HS-5 (cell line): ENCODE data around the gene CD207.
"Not testable (repeated sequence)": the region's sequence is repeated elsewhere in the genome, so short reads cannot be mapped to it uniquely, and the experiment has no call there.

Experiments used
- DNase-seq: peaks from one replicate; pipeline ENCODE4 v3.0.0-alpha.2; 2012; ENCODE audit warnings: low read depth

Gene CD207

DNA sequence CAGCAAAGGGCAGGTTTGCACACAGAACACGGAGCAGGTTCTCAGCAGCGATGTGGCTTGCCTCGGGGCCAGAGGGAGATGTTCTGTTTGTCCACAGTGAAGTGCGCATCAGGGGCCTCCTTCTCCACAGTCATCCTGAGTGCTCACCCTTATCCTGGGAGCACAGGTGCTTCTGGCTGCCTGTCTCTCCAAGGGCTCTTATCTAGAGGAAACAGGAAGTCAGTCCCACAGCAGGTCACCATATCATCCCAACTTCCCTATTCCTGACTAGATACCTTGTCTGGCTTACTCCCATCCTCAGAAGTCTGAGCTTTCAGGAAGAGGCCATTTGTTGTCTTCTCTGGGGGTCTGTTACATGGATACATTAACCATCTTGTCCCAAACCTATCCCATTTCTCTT, at the start of gene CD207:
TSS of gene CD207 (minus strand) at position 174 of the 400 bp plus-strand sequence. CDS start at position 134, 40 bp downstream.
- no peak for DNase-seq

DNA sequence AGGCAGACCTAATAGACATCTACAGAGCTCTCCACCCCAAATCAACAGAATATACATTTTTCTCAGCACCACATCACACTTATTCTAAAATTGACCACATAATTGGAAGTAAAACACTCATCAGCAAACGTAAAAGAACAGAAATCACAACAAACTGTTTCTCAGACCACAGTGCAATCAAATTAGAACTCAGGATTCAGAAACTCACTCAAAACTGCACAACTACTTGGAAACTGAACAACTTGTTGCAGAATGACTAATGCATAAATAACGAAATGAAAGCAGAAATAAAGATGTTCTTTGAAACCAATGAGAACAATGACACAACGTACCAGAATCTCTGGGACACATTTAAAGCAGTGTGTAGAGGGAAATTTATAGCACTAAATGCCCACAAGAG, 42.9 kb upstream of the CD207 start:
- not testable (repeated sequence) for DNase-seq

DNA sequence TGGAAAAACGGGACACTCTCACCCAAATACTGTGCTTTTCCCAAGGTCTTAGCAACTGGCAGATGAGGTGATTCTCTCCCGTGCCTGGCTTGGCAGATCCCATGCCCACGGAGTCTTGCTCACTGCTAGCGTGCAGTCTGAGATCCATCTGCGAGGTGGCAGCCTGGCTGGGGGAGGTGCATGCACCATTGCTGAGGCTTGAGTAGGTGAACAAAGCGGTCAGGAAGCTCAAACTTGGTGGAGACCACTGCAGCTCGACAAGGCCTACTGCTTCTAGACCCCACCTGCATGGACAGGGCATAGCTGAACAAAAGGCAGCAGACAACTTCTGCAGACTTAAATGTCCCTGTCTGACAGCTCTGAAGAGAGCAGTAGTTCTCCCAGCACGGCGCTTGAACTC, 40.5 kb upstream of the CD207 start:
- not testable (repeated sequence) for DNase-seq

DNA sequence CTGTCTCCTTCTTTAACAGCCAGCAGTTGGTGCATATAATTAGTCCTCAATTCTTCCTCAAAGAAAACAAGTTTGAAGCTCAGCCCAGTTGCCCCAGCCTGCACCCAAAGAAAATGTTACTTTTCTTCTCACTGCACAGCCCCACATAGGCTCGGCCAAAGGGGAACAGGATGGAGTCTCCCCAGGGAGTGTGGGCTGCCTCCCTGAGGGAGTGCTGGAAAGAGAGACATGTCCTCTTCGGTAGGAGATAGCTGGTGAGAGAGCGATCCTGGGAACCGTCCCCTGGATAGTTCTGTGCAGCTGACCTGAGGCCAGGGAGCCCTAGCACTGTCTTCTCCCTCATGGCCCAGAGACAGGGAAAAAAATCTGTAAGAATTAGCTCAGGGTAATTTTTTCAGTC, 37.9 kb upstream of the CD207 start:
- DNase-seq: no peak

GRCh38 chr2:70871398-70872211, 36.0 kb upstream of the CD207 start:
- DNase-seq: peak; percentile 31

DNA sequence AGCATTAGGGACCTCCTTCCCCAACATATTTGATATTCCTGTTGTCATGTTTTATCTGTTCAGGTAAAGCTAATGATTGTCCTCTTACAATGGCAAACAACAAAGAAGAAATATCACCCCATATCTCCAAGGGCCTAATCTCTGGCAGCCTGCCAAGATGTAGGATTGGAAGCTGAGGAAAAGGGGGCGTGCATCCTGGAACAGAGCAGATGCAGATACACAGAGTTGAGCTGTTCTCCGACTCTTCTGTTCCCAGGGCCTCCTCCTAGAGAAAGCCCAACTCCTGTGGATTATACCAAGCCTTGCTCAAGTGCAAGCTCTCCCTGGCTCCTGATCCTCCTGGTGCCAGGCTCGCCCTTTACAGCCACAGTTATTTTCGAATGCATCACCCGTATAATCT, 35.2 kb upstream of the CD207 start:
- DNase-seq: no peak

DNA sequence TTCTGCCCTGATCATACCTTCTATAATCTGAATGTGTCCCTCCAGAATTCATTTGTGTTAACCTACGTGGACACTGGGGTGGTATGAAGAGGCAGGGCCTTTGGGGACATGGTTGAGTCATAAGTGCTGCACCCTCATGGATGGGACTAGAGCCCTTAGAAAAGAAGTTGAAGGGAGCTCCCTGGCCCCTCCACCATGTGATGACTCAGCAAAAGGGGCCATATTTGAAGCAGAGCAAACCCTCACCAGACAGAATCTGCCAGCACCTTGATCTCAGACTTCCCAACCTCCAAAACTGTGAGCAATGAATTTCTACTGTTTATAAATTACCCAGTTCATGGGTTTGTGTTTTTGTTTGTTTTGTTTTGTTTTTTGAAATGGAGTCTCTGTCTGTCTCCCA, 33.4 kb upstream of the CD207 start:
- DNase-seq: no peak

- peak; percentile 30 for DNase-seq
These were observed 26.4 kb upstream of the CD207 start for GRCh38 chr2:70861777-70862625.

DNA sequence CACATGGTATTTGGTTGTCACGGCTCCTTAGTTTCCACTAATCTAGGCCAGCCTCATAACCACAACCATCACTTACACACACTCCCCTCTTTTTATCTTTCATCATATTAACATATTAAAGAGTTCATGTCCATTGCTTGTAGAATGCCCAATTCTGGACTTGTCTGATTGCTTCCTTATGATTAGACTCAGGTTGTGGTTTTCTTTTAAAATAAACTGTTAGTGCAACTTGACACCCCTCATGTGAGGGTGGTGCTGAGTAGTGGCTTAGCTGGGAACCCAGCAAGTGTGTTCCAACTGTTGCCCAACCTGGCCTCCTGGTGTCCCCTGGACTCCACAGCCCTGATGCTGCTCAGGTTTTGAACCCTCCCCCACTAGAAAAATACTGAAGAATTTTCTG, 20.1 kb upstream of the CD207 start:
- no peak for DNase-seq

GRCh38 chr2:70854411-70854810, 18.8 kb upstream of the CD207 start:
- DNase-seq: no peak

- DNase-seq: no peak
These were observed 17.2 kb upstream of the CD207 start for GRCh38 chr2:70852824-70853223.

DNA sequence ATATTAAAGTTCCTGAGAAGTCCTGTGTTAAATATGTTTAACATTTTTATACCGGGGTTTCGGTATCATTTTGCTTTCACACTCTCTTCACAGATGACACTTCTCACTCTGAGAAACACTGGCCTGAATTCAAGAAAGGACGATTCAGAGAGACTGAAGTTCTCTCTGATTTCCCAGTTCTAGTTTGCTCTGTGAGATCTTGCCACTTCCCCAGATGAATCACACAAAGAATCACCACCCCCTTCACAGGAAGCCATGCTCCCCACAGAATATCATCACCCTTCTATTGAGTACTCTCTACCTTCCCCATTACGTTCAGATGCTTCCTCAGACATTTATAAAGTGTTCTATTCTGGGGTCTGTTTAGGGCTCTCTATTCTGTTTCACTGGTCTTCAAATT, 16.1 kb upstream of the CD207 start:
- DNase-seq: no peak

DNA sequence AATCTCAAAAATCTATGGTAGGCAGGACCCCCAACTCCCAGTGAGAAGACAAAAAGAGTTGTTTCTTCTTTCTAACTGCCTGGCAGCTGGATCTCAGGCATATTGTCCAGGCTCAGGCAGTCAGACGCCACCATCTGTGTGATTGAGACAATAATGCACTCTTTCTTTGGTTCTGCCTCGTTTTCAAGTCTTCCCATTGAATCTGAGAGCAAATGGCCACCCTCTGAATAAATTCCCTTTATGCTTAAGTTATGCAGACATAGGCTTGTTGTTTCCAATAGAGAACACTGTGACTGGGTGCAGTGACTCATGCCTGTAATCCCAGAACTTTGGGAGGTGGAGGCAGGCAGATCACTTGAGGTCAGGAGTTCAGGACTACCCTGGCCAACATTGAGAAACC, 15.3 kb upstream of the CD207 start:
- DNase-seq: no peak

- no peak for DNase-seq
These were observed 6.8 kb upstream of the CD207 start for GRCh38 chr2:70842401-70842800.

DNA sequence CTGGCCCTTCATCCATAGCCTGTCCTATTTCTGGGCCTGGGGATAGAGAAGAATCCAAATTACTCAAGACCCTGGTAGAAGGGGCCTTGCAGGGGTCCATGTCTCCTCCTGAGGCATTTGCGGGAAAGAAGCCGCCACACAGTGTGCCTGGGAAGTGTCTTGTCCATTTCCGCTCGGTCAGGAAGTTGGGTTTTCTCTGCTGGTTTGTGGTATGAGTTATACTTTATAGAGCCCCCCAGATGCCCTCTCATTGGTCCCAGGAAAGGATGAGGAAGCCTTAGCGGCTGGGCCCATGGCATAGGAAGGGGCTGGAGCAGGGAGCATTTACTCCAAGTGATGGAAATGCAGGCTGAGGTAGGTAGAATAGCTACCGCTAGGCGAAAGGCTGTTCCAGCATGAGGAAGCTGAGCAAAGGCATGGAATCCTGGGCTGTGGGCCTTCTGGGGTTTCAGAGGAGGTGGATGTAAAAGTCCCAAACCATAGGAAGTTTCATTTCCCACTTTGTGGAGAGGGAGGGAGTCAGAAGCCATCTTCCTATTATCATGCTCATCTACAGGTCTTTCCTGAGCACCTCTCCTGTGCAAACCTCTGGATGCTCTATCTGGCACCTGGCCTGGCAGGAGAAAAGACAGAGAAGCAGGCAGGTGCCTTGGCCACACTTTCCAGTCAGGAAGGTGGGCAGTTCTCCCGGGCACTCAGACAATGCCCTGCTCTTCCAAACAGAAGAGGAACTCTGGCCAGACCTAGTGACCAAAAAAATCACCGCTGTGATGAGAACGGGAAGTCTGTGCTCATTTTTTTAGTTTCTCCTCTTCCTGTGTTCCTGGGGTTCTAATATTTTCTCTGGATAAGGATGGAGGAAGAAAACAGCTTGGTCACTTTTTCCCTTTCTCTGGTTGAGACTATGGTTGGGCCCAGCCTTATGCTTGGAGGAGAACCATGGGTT, 2.6 kb upstream of the CD207 start:
- DNase-seq: no peak

GRCh38 chr2:70834881-70835280, 735 bp downstream of the CD207 start:
- no peak for DNase-seq

DNA sequence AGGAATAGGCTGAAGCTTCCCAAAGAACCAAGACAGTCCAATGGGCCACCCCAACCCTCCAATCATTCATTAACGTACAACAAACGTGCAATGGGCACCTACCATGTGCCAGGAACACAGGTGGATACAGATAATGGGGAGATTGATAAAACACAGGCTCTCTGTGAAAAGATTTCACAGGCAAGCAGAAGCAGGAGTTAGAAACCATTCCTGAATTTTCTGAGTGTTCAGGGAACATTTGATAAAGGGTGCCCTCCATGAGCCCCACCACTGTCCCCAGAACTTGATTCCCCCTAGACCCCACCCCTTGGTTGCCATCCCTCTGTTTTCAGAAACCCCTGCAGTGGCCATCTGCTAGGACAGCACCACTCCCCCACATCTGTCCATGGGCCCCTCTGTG, 1.5 kb downstream of the CD207 start:
- no peak for DNase-seq

GRCh38 chr2:70833246-70833645, 2.4 kb downstream of the CD207 start:
- DNase-seq: no peak

GRCh38 chr2:70832386-70832785, 3.2 kb downstream of the CD207 start:
- no peak for DNase-seq

DNA sequence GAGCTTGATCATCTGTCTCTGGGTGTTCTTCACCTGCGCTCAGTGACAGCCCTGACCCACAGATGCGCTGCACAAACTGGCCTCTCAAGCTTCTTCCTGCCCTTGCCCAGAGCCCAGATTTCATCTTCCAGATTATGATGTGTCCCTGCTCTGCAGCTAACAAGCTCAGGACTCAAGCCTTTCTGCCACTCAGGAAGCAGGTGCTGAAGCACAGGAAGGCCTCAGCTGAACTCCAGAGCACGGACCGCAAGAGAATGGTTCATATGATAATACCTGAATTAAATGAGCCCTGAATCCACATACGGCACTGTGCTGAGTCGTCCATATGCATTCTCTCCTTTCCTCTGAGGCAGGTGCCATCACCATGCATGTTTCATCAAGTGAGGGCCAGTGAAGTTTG, 3.8 kb downstream of the CD207 start:
- DNase-seq: no peak

- no peak for DNase-seq
These were observed 5.2 kb downstream of the CD207 start for GRCh38 chr2:70830366-70830765.

- no peak for DNase-seq
These were observed 5.7 kb downstream of the CD207 start for GRCh38 chr2:70829916-70830315.
